ENCODE data around the gene SPATA13.

The SPATA13 gene

DNA sequence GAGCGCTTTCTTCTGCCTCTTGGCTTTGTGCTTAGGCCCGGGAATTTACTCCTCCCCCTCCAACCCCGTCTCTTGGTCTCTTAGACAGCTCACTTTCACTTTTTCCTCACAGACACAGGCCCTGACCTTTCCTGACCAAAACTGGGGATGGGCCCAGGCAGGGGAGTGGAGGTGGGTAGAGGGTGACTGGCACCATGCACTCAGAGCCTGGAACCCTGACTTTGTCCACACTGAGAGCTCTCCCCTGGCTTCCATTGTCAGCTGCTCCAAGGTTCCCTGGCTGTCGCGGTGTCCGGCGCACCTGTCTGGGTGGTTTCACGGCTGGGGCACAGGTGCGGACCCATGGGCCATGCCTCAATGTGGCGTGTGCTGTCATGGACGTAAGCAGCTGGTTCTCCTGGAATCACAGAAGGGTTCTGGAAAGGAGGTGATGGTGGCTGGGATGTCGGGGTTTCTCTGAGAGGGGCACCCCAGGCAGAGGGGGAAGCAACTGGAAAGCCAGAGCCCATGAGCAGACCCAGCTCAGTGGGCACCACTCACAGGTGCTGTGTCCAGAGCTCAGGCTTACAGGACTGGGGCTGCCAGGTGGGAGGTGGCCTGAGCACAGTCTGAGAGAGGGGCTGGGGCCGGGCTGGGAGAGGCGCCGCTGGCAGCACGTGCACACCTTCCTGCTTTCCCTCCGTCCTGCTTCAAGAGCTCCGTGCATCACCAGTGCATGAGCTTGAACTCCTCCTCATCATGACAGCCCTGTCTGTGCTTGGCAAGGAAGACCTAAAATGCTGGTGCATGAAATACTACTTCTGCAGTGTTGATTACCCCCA, 120.9 kb downstream of the SPATA13 start:
- H3K27ac Mint-ChIP-seq = peak overlapping the region; percentile 23 to 84 (median 83)
- H3K4me1 Mint-ChIP-seq = peaks cover 32% of the 10 kb centered on the region
- no peak overlapping the region for H3K4me3 Mint-ChIP-seq
- TF ChIP-seq, protein P1, sequence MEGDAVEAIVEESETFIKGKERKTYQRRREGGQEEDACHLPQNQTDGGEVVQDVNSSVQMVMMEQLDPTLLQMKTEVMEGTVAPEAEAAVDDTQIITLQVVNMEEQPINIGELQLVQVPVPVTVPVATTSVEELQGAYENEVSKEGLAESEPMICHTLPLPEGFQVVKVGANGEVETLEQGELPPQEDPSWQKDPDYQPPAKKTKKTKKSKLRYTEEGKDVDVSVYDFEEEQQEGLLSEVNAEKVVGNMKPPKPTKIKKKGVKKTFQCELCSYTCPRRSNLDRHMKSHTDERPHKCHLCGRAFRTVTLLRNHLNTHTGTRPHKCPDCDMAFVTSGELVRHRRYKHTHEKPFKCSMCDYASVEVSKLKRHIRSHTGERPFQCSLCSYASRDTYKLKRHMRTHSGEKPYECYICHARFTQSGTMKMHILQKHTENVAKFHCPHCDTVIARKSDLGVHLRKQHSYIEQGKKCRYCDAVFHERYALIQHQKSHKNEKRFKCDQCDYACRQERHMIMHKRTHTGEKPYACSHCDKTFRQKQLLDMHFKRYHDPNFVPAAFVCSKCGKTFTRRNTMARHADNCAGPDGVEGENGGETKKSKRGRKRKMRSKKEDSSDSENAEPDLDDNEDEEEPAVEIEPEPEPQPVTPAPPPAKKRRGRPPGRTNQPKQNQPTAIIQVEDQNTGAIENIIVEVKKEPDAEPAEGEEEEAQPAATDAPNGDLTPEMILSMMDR (IDR thresholded peaks at IDR 0.05; ENCODE audit: unreplicated experiment in 3 of 3) = no peak
- H3K27me3 Mint-ChIP-seq (ENCODE audit: low read depth) = peaks cover 3% of the 10 kb centered on the region
- no peaks in the 10 kb centered on the region for H3K9me3 Mint-ChIP-seq
- peaks cover 11% of the 10 kb centered on the region for H3K36me3 Mint-ChIP-seq (ENCODE audit: low read depth)

DNA sequence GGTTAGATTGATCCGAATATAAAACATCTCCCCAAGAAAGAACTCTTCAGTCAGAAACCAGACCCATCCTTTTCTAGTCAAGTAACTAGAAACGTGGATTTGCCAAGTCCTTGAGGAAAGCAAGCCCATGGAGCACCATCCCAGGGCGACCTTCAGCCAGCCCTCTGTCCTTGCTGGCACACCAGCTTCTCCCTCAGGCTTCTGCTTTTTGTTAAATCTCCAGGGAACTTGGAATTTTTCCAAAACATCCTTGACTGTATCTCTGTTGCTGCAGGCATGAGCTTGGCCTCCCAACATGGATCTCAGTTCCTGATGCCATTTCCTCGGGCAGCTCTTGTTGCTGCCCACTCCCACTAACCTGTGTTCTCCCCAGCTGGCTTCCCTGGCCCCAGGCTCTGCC, 121.7 kb downstream of the SPATA13 start:
- no peaks in the 10 kb centered on the region for H3K9me3 Mint-ChIP-seq
- TF ChIP-seq, protein P1 (IDR thresholded peaks at IDR 0.05; ENCODE audit: unreplicated experiment in 3 of 3) = no peak
- H3K27me3 Mint-ChIP-seq (ENCODE audit: low read depth) = peaks cover 3% of the 10 kb centered on the region
- H3K36me3 Mint-ChIP-seq (ENCODE audit: low read depth) = peaks cover 11% of the 10 kb centered on the region
- H3K27ac Mint-ChIP-seq = peak overlapping the region; percentile 34 to 63 (median 60)
- no peak overlapping the region for H3K4me3 Mint-ChIP-seq
- H3K4me1 Mint-ChIP-seq = peaks cover 27% of the 10 kb centered on the region

DNA sequence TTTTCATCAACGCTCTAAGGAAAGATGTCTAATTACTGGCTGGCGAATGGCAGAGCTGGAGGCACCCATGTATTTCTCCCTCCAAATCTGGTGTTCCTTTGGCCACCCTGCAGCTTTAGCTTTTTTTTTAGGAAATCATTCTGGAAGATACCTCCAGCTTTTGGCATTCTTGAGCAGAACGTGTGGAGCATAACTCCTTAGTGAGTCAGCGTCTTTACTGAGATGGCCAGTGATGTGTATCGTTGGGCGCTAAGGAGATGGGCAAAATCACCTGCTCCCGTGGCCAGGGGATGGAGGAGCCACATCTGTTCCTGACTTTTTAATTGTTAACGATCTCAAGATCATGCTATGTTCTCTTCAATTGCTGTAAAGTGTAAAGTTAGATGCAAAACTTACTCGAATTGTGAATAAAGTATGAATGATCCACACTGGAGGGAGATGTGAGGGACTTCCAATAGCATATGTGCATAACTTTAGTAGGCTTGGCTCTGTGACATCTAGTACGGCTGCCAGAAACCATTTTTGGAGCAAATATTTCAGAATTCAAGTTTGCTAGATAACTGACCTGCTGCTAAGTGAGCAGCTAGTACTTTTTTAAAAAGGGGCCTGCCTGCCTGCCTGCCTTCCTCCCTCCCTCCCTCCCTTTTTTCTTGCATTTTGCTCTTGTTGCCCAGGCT, 124.5 kb downstream of the SPATA13 start:
- Mint-ChIP-seq H3K27ac (no peak overlapping the region), H3K9me3 (no peaks in the 10 kb centered on the region), H3K4me3 (no peak overlapping the region), H3K27me3 (ENCODE audit: low read depth) (peaks cover 3% of the 10 kb centered on the region), H3K4me1 (peaks cover 22% of the 10 kb centered on the region), H3K36me3 (ENCODE audit: low read depth) (peaks cover 26% of the 10 kb centered on the region)
- TF ChIP-seq, protein P1 (IDR thresholded peaks at IDR 0.05; ENCODE audit: unreplicated experiment in 3 of 3) = no peak

DNA sequence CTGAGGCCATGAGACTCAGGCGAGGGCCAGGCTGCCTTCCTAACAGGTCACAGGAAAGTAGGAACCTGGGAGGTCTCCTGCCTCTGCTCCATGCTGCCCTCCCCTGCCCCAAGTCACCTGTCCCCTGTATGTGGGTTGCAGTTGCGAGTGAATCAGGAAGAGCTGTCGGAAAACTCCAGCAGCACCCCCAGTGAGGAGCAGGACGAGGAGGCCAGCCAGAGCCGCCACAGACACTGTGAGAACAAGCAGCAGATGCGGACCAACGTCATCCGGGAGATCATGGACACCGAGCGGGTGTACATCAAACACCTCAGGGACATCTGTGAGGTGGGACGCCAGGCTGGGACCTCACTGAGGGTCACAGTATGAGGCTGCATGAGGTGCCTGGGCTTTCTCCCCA, 126.1 kb downstream of the SPATA13 start:
- Mint-ChIP-seq H3K27ac (no peak overlapping the region), H3K9me3 (no peaks in the 10 kb centered on the region), H3K4me3 (no peak overlapping the region), H3K27me3 (ENCODE audit: low read depth) (no peaks in the 10 kb centered on the region), H3K4me1 (peaks cover 11% of the 10 kb centered on the region), H3K36me3 (ENCODE audit: low read depth) (peaks cover 38% of the 10 kb centered on the region)
- TF ChIP-seq, protein P1 (IDR thresholded peaks at IDR 0.05; ENCODE audit: unreplicated experiment in 3 of 3) = no peak

DNA sequence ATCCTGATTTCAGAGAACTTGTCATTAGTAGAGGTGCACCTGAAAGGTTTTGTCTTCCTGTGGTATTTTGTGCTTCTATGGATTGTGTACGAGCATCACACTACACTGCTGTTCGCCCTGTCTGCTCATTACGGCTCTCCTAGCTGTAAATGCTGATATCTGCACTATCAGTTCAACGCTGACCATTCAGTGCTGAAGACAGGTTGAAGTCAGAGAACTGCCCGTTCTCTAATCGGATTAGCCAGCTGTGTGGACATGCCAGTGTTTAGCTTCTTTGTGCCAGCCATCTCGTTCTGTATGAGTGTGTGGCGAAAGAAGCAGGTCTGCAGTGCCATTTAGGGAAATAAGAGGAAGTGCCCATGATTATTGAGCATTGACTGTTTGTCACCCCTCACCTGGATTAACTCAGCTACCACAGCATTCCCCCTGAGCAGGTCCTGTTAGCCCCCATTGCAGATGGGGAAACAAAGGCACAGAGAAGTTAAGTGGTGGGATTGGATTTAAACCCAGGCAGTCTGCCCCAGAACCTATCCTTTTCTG, 127.3 kb downstream of the SPATA13 start:
- TF ChIP-seq, protein P1 (IDR thresholded peaks at IDR 0.05; ENCODE audit: unreplicated experiment in 3 of 3) = no peak
- H3K36me3 Mint-ChIP-seq (ENCODE audit: low read depth) = peaks cover 41% of the 10 kb centered on the region
- no peak overlapping the region for H3K27ac Mint-ChIP-seq
- no peaks in the 10 kb centered on the region for H3K9me3 Mint-ChIP-seq
- H3K4me1 Mint-ChIP-seq = peaks cover 5% of the 10 kb centered on the region
- no peaks in the 10 kb centered on the region for H3K27me3 Mint-ChIP-seq (ENCODE audit: low read depth)
- no peak overlapping the region for H3K4me3 Mint-ChIP-seq
